ENCODE results near the gene ZNF124.

- TF ChIP-seq MAX (IDR thresholded peaks at IDR 0.05) (no peak), TCF12 (IDR thresholded peaks at IDR 0.05; ENCODE audit: low read depth) (no peak), REST (IDR thresholded peaks at IDR 0.05; ENCODE audit: low read depth) (no peak), TAF1 (IDR thresholded peaks at IDR 0.05; ENCODE audit: low read depth) (no peak), CREB1 (IDR thresholded peaks at IDR 0.05; ENCODE audit: low read depth) (no peak), USF1 (IDR thresholded peaks at IDR 0.05) (no peak), RAD21 (IDR thresholded peaks at IDR 0.05; ENCODE audit: low read depth) (no peak), CEBPB (IDR thresholded peaks at IDR 0.05) (no peak), EP300 (IDR thresholded peaks at IDR 0.05; ENCODE audit: borderline replicate concordance) (no peak), YY1 (IDR thresholded peaks at IDR 0.05; ENCODE audit: low read depth) (no peak), FOXM1 (IDR thresholded peaks at IDR 0.05; ENCODE audit: borderline replicate concordance, low read depth) (no peak)
Measured at GRCh38 chr1:247210062-247210375, 38.2 kb upstream of the ZNF124 start.

All from Ishikawa (cell line).